Neural cell (in vitro differentiated cells): ENCODE measurements around the gene SIMC1.
"Not testable (repeated sequence)": the region's sequence is repeated elsewhere in the genome, so short reads cannot be mapped to it uniquely, and the experiment has no call there.

ENCODE experiments used
- CTCF ChIP-seq: fragments of 450-650 bp; IDR thresholded peaks from 2 replicates; pipeline ENCODE4 v1.5.1; 2014; ENCODE audit warnings: antibody characterized with exemption, mild to moderate bottlenecking, moderate library complexity; ENCODE audit not compliant: poor library complexity, severe bottlenecking
- EP300 ChIP-seq: fragments of 450-650 bp; conservative IDR thresholded peaks from 2 replicates; pipeline ENCODE4 v1.6.1; 2014; ENCODE audit warnings: antibody characterized with exemption, mild to moderate bottlenecking, moderate library complexity; ENCODE audit not compliant: poor library complexity, severe bottlenecking
- EZH2 ChIP-seq: fragments of 200-600, 300-800 bp; shearing (Covaris generic), sonication (generic); IDR thresholded peaks from 2 replicates; pipeline ENCODE4 v1.6.1; 2014; ENCODE audit warnings: antibody characterized with exemption, low read length, borderline replicate concordance, mild to moderate bottlenecking; ENCODE audit not compliant: insufficient read depth, poor library complexity, severe bottlenecking
- MXI1 ChIP-seq: fragments of 450-650 bp; conservative IDR thresholded peaks from 2 replicates; pipeline ENCODE4 v1.6.1; 2014; ENCODE audit warnings: antibody characterized with exemption, mild to moderate bottlenecking; ENCODE audit not compliant: poor library complexity, severe bottlenecking
- POLR2AphosphoS5 ChIP-seq: IDR thresholded peaks from 2 replicates; pipeline ENCODE4 v1.6.1; 2012
- RAD21 ChIP-seq: fragments of 450-650 bp; conservative IDR thresholded peaks from 2 replicates; pipeline ENCODE4 v1.6.1; 2014; ENCODE audit warnings: antibody characterized with exemption, mild to moderate bottlenecking, moderate library complexity
- SMC3 ChIP-seq: fragments of 450-650 bp; conservative IDR thresholded peaks from 2 replicates; pipeline ENCODE4 v1.6.1; 2014; ENCODE audit warnings: antibody characterized with exemption, mild to moderate bottlenecking, moderate library complexity; ENCODE audit not compliant: poor library complexity
- TAF1 ChIP-seq: IDR thresholded peaks from 2 replicates; pipeline ENCODE4 v1.6.1; 2012; ENCODE audit warnings: low read depth

GRCh38 chr5:176214466-176215021 lies 23.7 kb upstream of the SIMC1 start:
- TF ChIP-seq EZH2, CTCF, POLR2AphosphoS5, TAF1, RAD21, EP300, MXI1, SMC3: not testable (repeated sequence)
